HEK293 (cell line): ENCODE data around the gene TTC33.

Experiments
- CTCF ChIA-PET: fragments of 350-600 bp; formaldehyde crosslinking; extraction: SDS; loops from one replicate; lab custom pipeline; 2021; ENCODE audit warnings: antibody characterized with exemption; lab: Yijun Ruan, JAX
- POLR2A ChIA-PET: fragments of 300-600 bp; formaldehyde crosslinking; extraction: SDS; loops from one replicate; lab custom pipeline; 2020; ENCODE audit warnings: antibody characterized with exemption, inconsistent platforms; lab: Yijun Ruan, JAX
- H3K27ac ChIP-seq: fragments of 200-500 bp; sonication (Bioruptor generic); 2 replicates; pipeline ENCODE4 v1.5.1; 2014; ENCODE audit warnings: low read depth, low read length, control low read depth, inconsistent platforms; ENCODE audit errors: extremely low read depth
- H3K36me3 ChIP-seq, 2 experiments: fragments of 200-500 bp in 1 of 2; sonication (Bioruptor generic) in 1 of 2; 1 replicate in 1 of 2; 2 replicates in 1 of 2; pipeline ENCODE4 v1.5.1; 2014 to 2017; ENCODE audit warnings: inconsistent platforms in 2 of 2, low read length in 2 of 2; ENCODE audit not compliant: control insufficient read depth in 2 of 2, insufficient read depth in 1 of 2
- H3K4me1 ChIP-seq: fragments of 200-500 bp; sonication (Bioruptor generic); 2 replicates; pipeline ENCODE4 v1.5.1; 2014; ENCODE audit warnings: mild to moderate bottlenecking, low read length, inconsistent platforms; ENCODE audit not compliant: control insufficient read depth, insufficient read depth
- H3K4me3 ChIP-seq: 2 replicates; pipeline ENCODE4 v1.5.1; 2011; ENCODE audit warnings: low read depth, mild to moderate bottlenecking, control low read depth, low read length, moderate library complexity
- H3K9me3 ChIP-seq: fragments of 200-500 bp; sonication (Bioruptor generic); 2 replicates; pipeline ENCODE4 v1.5.1; 2014; ENCODE audit warnings: low read depth, low read length, inconsistent platforms; ENCODE audit not compliant: control insufficient read depth, insufficient read depth
- GLIS2 ChIP-seq: fragments of 450-650 bp; formaldehyde crosslinking; IDR thresholded peaks from 2 replicates; pipeline ENCODE4 v1.5.1; 2016; ENCODE audit warnings: missing biosample characterization, missing genetic modification characterization
- HOXA7 ChIP-seq: sonication (generic); formaldehyde crosslinking; IDR thresholded peaks from 2 replicates; pipeline ENCODE4 v1.8.1; 2022; ENCODE audit warnings: missing genetic modification reagents, borderline replicate concordance
- OSR2 ChIP-seq: fragments of 450-650 bp; formaldehyde crosslinking; IDR thresholded peaks from 2 replicates; pipeline ENCODE4 v1.5.1; 2016; ENCODE audit warnings: missing biosample characterization, missing genetic modification characterization
- REST ChIP-seq: fragments of 450-650 bp; formaldehyde crosslinking; IDR thresholded peaks from 2 replicates; pipeline ENCODE4 v1.5.1; 2016; ENCODE audit warnings: missing biosample characterization, missing genetic modification characterization
- SETDB1 ChIP-seq: IDR thresholded peaks from one replicate; pipeline ENCODE4 v1.6.1; 2017; ENCODE audit warnings: mild to moderate bottlenecking, low read length, moderate library complexity, mixed read lengths; ENCODE audit not compliant: insufficient read length
- ZBTB44 ChIP-seq: fragments of 450-650 bp; IDR thresholded peaks from 2 replicates; pipeline ENCODE4 v1.5.1; 2018; ENCODE audit warnings: missing biosample characterization, mild to moderate bottlenecking, missing genetic modification characterization
- ZFP37 ChIP-seq: fragments of 450-650 bp; formaldehyde crosslinking; IDR thresholded peaks from 2 replicates; pipeline ENCODE4 v1.5.1; 2016; ENCODE audit warnings: missing biosample characterization, missing genetic modification characterization
- ZNF112 ChIP-seq: fragments of 450-650 bp; formaldehyde crosslinking; IDR thresholded peaks from 2 replicates; pipeline ENCODE4 v1.5.0; 2017; ENCODE audit warnings: missing biosample characterization, missing genetic modification characterization
- ZNF155 ChIP-seq: fragments of 450-650 bp; formaldehyde crosslinking; IDR thresholded peaks from 2 replicates; pipeline ENCODE4 v1.5.1; 2016; ENCODE audit warnings: missing biosample characterization, missing genetic modification characterization
- ZNF362 ChIP-seq: fragments of 450-650 bp; formaldehyde crosslinking; IDR thresholded peaks from 2 replicates; pipeline ENCODE4 v1.5.1; 2016; ENCODE audit warnings: missing biosample characterization, missing genetic modification characterization
- ZNF426 ChIP-seq: fragments of 450-650 bp; formaldehyde crosslinking; IDR thresholded peaks from 2 replicates; pipeline ENCODE4 v1.5.1; 2017; ENCODE audit warnings: missing biosample characterization, missing genetic modification characterization, mild to moderate bottlenecking, inconsistent platforms, moderate library complexity
- ZNF433 ChIP-seq: fragments of 450-650 bp; formaldehyde crosslinking; IDR thresholded peaks from 2 replicates; pipeline ENCODE4 v1.5.1; 2016; ENCODE audit warnings: missing biosample characterization, missing genetic modification characterization, low read depth
- ZNF501 ChIP-seq: fragments of 450-650 bp; formaldehyde crosslinking; IDR thresholded peaks from 2 replicates; pipeline ENCODE4 v1.5.1; 2016; ENCODE audit warnings: missing biosample characterization, missing genetic modification characterization
- ZNF560 ChIP-seq: fragments of 450-650 bp; formaldehyde crosslinking; IDR thresholded peaks from 2 replicates; pipeline ENCODE4 v1.5.1; 2017; ENCODE audit warnings: missing biosample characterization, missing genetic modification characterization, borderline replicate concordance
- ZNF664 ChIP-seq: fragments of 450-650 bp; formaldehyde crosslinking; IDR thresholded peaks from 2 replicates; pipeline ENCODE4 v1.5.1; 2016; ENCODE audit warnings: missing biosample characterization, missing genetic modification characterization
- TF ChIP-seq, protein P1 (sequence below): fragments of 450-650 bp; formaldehyde crosslinking; conservative IDR thresholded peaks from 2 replicates; pipeline ENCODE4 v1.5.1; 2016; ENCODE audit warnings: low read depth, missing biosample characterization, missing genetic modification characterization
- TF ChIP-seq, protein P2 (sequence below): fragments of 450-650 bp; formaldehyde crosslinking; IDR thresholded peaks from 2 replicates; pipeline ENCODE4 v1.5.1; 2016; ENCODE audit warnings: missing biosample characterization, missing genetic modification characterization

TTC33 gene

GRCh38 chr5:40717281-40717680 is 38.5 kb downstream of the TTC33 start (continued):
- TF ChIP-seq REST (tag by site-specific recombination) (no peak), ZNF501 (tag by site-specific recombination) (no peak), ZNF426 (tag by site-specific recombination) (no peak), ZNF112 (no peak), GLIS2 (no peak)

- H3K27ac ChIP-seq: no peak overlapping the region
- H3K9me3 ChIP-seq: no peaks in the 10 kb centered on the region; the same call in 1 of the 2 replicates
- H3K36me3 ChIP-seq: peaks cover 8 to 9% of the 10 kb centered on the region in 2 experiments
- CTCF ChIA-PET: interaction anchor here (0.6 to 1.3 kb wide), 4 partner anchors 16 to 768 kb away, joined by 3 to 4 read pairs (median 4); no protein-coding TSS in a partner anchor
- no peak overlapping the region for H3K4me3 ChIP-seq
- peaks cover 5% of the 10 kb centered on the region; the same call in 1 of the 2 replicates for H3K4me1 ChIP-seq
- POLR2A ChIA-PET: no interaction called here
- TF ChIP-seq, protein P1, sequence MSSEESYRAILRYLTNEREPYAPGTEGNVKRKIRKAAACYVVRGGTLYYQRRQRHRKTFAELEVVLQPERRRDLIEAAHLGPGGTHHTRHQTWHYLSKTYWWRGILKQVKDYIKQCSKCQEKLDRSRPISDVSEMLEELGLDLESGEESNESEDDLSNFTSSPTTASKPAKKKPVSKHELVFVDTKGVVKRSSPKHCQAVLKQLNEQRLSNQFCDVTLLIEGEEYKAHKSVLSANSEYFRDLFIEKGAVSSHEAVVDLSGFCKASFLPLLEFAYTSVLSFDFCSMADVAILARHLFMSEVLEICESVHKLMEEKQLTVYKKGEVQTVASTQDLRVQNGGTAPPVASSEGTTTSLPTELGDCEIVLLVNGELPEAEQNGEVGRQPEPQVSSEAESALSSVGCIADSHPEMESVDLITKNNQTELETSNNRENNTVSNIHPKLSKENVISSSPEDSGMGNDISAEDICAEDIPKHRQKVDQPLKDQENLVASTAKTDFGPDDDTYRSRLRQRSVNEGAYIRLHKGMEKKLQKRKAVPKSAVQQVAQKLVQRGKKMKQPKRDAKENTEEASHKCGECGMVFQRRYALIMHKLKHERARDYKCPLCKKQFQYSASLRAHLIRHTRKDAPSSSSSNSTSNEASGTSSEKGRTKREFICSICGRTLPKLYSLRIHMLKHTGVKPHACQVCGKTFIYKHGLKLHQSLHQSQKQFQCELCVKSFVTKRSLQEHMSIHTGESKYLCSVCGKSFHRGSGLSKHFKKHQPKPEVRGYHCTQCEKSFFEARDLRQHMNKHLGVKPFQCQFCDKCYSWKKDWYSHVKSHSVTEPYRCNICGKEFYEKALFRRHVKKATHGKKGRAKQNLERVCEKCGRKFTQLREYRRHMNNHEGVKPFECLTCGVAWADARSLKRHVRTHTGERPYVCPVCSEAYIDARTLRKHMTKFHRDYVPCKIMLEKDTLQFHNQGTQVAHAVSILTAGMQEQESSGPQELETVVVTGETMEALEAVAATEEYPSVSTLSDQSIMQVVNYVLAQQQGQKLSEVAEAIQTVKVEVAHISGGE (tag by site-specific recombination): no peak
- no peak for TF ChIP-seq ZNF433 (tag by site-specific recombination)
- TF ChIP-seq OSR2 (tag by site-specific recombination): no peak
- no peak for TF ChIP-seq ZFP37 (tag by site-specific recombination)
- TF ChIP-seq SETDB1: no peak
- no peak for TF ChIP-seq ZNF664
- TF ChIP-seq ZNF560 (tag by site-specific recombination): no peak
- TF ChIP-seq ZBTB44: no peak
- TF ChIP-seq ZNF362 (tag by site-specific recombination): no peak
- no peak for TF ChIP-seq ZNF155 (tag by site-specific recombination)
- TF ChIP-seq, protein P2, sequence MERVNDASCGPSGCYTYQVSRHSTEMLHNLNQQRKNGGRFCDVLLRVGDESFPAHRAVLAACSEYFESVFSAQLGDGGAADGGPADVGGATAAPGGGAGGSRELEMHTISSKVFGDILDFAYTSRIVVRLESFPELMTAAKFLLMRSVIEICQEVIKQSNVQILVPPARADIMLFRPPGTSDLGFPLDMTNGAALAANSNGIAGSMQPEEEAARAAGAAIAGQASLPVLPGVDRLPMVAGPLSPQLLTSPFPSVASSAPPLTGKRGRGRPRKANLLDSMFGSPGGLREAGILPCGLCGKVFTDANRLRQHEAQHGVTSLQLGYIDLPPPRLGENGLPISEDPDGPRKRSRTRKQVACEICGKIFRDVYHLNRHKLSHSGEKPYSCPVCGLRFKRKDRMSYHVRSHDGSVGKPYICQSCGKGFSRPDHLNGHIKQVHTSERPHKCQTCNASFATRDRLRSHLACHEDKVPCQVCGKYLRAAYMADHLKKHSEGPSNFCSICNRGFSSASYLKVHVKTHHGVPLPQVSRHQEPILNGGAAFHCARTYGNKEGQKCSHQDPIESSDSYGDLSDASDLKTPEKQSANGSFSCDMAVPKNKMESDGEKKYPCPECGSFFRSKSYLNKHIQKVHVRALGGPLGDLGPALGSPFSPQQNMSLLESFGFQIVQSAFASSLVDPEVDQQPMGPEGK (tag by site-specific recombination): no peak
- no peak for TF ChIP-seq HOXA7 (CRISPR knock-in tag)
Measured at GRCh38 chr5:40716590-40716989, 39.2 kb downstream of the TTC33 start.
